Measurements from ENCODE around the gene HOXC4.

The HOXC4 gene

DNA sequence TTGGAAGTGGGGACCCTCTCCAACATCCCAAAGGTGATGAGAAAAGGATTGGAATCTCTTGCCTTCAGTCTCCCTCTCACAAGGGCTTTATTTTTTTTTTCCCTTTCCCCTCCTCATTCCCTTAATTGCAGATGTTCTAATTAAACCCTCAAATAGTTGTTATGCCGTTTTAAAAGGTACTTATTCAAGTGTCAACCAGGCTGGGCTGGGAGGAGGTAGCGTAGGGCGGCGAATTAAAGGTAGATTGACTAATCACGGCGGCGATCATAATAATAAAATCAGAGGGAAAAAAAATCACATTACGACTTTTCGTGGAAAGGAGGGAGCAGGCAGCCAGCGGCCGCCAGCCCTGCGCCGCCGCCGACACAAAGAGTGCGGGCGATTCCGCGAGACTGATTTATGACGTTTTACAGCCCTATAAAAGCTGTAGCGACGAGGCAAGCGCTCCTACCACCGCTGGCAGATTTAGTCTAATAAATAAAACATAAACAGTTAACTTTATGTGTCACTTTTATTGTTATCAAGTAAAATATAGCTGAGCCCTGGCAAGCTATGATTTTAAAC lies 1.7 kb upstream of the HOXC4 start:
- no peak for TF ChIP-seq CTCF (IDR thresholded peaks at IDR 0.05; ENCODE audit: extremely low read depth, missing control alignments)
- peak; percentile 44 for DNase-seq (ENCODE audit: low spot score)

- TF ChIP-seq CTCF (IDR thresholded peaks at IDR 0.05; ENCODE audit: extremely low read depth, missing control alignments), result no peak
Observed at GRCh38 chr12:54052438-54053002, 1.1 kb upstream of the HOXC4 start.

GRCh38 chr12:54053003-54053750 lies 458 bp upstream of the HOXC4 start:
- peak; percentile 81 for DNase-seq (ENCODE audit: low spot score)
- TF ChIP-seq CTCF (IDR thresholded peaks at IDR 0.05; ENCODE audit: extremely low read depth, missing control alignments), result no peak

More at GRCh38 chr12:54052438-54053002, 1.1 kb upstream of the HOXC4 start:
- DNase-seq (ENCODE audit: low spot score), result no peak

- DNase-seq (ENCODE audit: low spot score), result no peak
- no peak for TF ChIP-seq CTCF (IDR thresholded peaks at IDR 0.05; ENCODE audit: extremely low read depth, missing control alignments)
Observed at GRCh38 chr12:54054742-54055194, 1.1 kb downstream of the HOXC4 start.

- DNase-seq (ENCODE audit: low spot score), result no peak
- no peak for TF ChIP-seq CTCF (IDR thresholded peaks at IDR 0.05; ENCODE audit: extremely low read depth, missing control alignments)
Observed at GRCh38 chr12:54055552-54055951, 1.9 kb downstream of the HOXC4 start.

DNA sequence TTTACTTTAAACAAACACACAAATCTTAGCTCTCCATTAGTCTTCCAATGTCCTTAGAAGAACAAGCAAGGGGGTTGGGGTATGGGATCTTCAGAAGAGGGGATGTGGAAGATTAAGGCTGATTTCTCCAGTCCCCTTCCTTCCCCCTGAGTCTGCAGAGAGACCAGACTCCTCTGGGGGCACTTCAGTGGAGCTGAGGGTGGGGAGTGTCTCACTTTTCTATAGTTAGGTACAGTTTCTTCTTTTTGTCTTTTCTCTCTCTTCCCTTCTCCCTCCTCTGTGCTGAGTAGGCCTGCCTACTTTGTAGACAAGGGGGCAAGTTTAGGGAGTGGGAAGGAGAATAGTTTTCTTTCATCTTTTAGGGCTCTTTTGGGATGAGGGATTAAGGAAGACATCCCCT lies 2.5 kb downstream of the HOXC4 start:
- DNase-seq (ENCODE audit: low spot score), result no peak
- no peak for TF ChIP-seq CTCF (IDR thresholded peaks at IDR 0.05; ENCODE audit: extremely low read depth, missing control alignments)

GRCh38 chr12:54058128-54058768 lies 4.6 kb downstream of the HOXC4 start:
- no peak for DNase-seq (ENCODE audit: low spot score)
- no peak for TF ChIP-seq CTCF (IDR thresholded peaks at IDR 0.05; ENCODE audit: extremely low read depth, missing control alignments)

All from GM20000 (cell line).